ENCODE data around the gene TGFBR3. TPM values are rescaled to one million over a fixed set of nuclear protein-coding genes. Genes with fewer than 3 reads are reported as not detected.

TGFBR3 gene
- total and polyA plus RNA-seq, 2 of the 8 experiments (the other 6 are each of a cell fraction or from before 2014, with no cell fraction given), result 2.0 to 6.1 TPM

DNA sequence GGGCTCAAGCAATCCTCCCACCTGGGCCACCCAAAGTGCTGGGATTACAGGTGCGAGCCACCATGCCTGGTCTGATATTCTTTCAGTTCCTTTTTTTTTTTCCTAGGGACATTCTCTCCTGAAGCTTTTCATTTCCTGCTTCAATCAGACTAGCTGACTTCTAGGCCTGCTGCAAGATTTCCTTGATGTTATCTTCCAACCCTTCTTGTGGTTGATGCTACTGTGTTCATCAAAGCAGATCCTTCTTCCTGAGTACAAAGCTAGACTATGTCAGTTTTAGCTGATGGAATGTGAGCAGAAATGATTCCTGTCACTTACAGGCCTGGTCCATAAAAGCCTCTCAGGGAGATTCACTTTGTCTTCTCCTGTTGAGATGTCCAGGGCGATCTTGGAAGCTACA, 238.9 kb downstream of the TGFBR3 start:
- Histone ChIP-seq H3K23me2 (ENCODE audit: low read depth, low read length) (no peaks in the 10 kb centered on the region), H3K4me3 (ENCODE audit: extremely low read depth in 1 of 4, insufficient read depth in 2 of 4, low read depth in 3 of 4, low read length in 4 of 4) (no peak overlapping the region), H2AK5ac (ENCODE audit: low read depth, low read length) (no peak overlapping the region), H2BK5ac (ENCODE audit: low read depth, low read length) (no peak overlapping the region), H4K91ac (replicated peaks; ENCODE audit: insufficient read length, low read length) (no peak overlapping the region), H3K14ac (ENCODE audit: insufficient read length) (no peak overlapping the region), H3K56ac (replicated peaks; ENCODE audit: insufficient read length, low read depth, low read length) (no peak overlapping the region), H3K9ac (replicated peaks in 1 of 4; ENCODE audit: extremely low read depth in 1 of 4, low read depth in 3 of 4, low read length in 3 of 4) (no peak overlapping the region), H2BK15ac (ENCODE audit: low read length) (no peak overlapping the region), H3K23ac (ENCODE audit: insufficient read length) (no peak overlapping the region), H3K9me3 (ENCODE audit: insufficient read depth in 2 of 2, low read depth in 1 of 2, low read length in 1 of 2) (no peaks in the 10 kb centered on the region), H2BK12ac (ENCODE audit: low read depth, low read length) (no peak overlapping the region), H3K4ac (replicated peaks; ENCODE audit: insufficient read length, low read depth, low read length) (no peak overlapping the region), H3K79me1 (ENCODE audit: low read depth, low read length) (no peaks in the 10 kb centered on the region), H4K5ac (ENCODE audit: insufficient read length, low read depth, low read length) (no peak overlapping the region), H2BK20ac (ENCODE audit: low read length) (no peak overlapping the region), H3K27me3 (replicated peaks in 1 of 4; ENCODE audit: control insufficient read depth in 3 of 4, extremely low read depth in 1 of 4, insufficient read depth in 3 of 4, low read length in 3 of 4) (no peaks in the 10 kb centered on the region), H3K4me2 (ENCODE audit: insufficient read depth in 1 of 2, low read depth in 2 of 2, low read length in 2 of 2) (no peak overlapping the region), H4K8ac (ENCODE audit: extremely low read depth, insufficient read depth, low read length) (no peak overlapping the region), H2AFZ (ENCODE audit: low read length) (no peak overlapping the region), H4K20me1 (replicated peaks in 1 of 2; ENCODE audit: control insufficient read depth in 1 of 2, insufficient read depth in 2 of 2, low read length in 2 of 2) (no peaks in the 10 kb centered on the region), H3K27ac (ENCODE audit: low read depth, low read length) (no peak overlapping the region), H2BK120ac (replicated peaks; ENCODE audit: low read depth, low read length) (no peak overlapping the region), H3K4me1 (replicated peaks in 1 of 4; ENCODE audit: control insufficient read depth in 3 of 4, insufficient read depth in 4 of 4, low read length in 3 of 4) (peaks cover 3 to 14% (median 8%) of the 10 kb centered on the region in 4 experiments; a peak in 6 of 7 replicates), H3K18ac (ENCODE audit: extremely low read depth, low read length) (no peak overlapping the region; the same call in 1 of the 2 replicates), H3K36me3 (ENCODE audit: control insufficient read depth in 2 of 4, insufficient read depth in 4 of 4, low read length in 3 of 4) (no peaks in the 10 kb centered on the region; a peak in 1 of 8 replicates), H3K79me2 (ENCODE audit: control insufficient read depth in 1 of 2, insufficient read depth in 2 of 2, low read length in 2 of 2) (no peaks in the 10 kb centered on the region)
- DNase-seq (ENCODE audit: low read depth in 1 of 2, low spot score in 2 of 2), result no peak
- FAIRE-seq, result no peak
- TF ChIP-seq SP2 (IDR thresholded peaks at IDR 0.05; ENCODE audit: low read length) (no peak), HDAC6 (IDR thresholded peaks at IDR 0.05; ENCODE audit: low read depth, low read length) (no peak), CHD2 (IDR thresholded peaks at IDR 0.05; ENCODE audit: low read length) (no peak), TAF1 (IDR thresholded peaks at IDR 0.05; ENCODE audit: low read depth, low read length) (no peak), CEBPB (IDR thresholded peaks at IDR 0.05; ENCODE audit: low read depth, low read length) (no peak), SIN3A (conservative IDR thresholded peaks at IDR 0.05 in 1 of 2, IDR thresholded peaks at IDR 0.05 in 1 of 2; ENCODE audit: low read depth in 1 of 2, low read length in 2 of 2) (no peak), RBBP5 (IDR thresholded peaks at IDR 0.05; ENCODE audit: borderline replicate concordance, low read depth, low read length) (no peak)
- TF ChIP-seq, protein P1, sequence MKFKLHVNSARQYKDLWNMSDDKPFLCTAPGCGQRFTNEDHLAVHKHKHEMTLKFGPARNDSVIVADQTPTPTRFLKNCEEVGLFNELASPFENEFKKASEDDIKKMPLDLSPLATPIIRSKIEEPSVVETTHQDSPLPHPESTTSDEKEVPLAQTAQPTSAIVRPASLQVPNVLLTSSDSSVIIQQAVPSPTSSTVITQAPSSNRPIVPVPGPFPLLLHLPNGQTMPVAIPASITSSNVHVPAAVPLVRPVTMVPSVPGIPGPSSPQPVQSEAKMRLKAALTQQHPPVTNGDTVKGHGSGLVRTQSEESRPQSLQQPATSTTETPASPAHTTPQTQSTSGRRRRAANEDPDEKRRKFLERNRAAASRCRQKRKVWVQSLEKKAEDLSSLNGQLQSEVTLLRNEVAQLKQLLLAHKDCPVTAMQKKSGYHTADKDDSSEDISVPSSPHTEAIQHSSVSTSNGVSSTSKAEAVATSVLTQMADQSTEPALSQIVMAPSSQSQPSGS (IDR thresholded peaks at IDR 0.05; ENCODE audit: low read length), result no peak
- TF ChIP-seq, protein P2, sequence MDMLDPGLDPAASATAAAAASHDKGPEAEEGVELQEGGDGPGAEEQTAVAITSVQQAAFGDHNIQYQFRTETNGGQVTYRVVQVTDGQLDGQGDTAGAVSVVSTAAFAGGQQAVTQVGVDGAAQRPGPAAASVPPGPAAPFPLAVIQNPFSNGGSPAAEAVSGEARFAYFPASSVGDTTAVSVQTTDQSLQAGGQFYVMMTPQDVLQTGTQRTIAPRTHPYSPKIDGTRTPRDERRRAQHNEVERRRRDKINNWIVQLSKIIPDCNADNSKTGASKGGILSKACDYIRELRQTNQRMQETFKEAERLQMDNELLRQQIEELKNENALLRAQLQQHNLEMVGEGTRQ (IDR thresholded peaks at IDR 0.05; ENCODE audit: low read length), result no peak
- POLR2A ChIA-PET (ENCODE audit: partially characterized antibody), result no interaction called here
- CTCF ChIA-PET (ENCODE audit: partially characterized antibody), result interaction anchor here (0.8 kb wide), 1 partner anchor 281 kb away, joined by 3 read pairs; no protein-coding TSS in a partner anchor
- 90% methylated on average over 2 of the region's 2 CpGs; no CpG with 5 or more reads in 1 of the 2 experiments for WGBS, 2 experiments (ENCODE audit: extremely low coverage in 1 of 2, insufficient coverage in 1 of 2, insufficient read length in 1 of 2, insufficient replicate concordance in 2 of 2, low coverage in 1 of 2, low lambda C conversion rate in 2 of 2, missing lambda C conversion rate in 1 of 2)

All from H1 (cell line).